HepG2 (cell line): ENCODE data around the gene NSF. TPM values are rescaled to one million over a fixed set of nuclear protein-coding genes. Genes with fewer than 3 reads are reported as not detected.

Source experiments
- BATF2 ChIP-seq: sonication (generic); formaldehyde crosslinking; IDR thresholded peaks from 2 replicates; pipeline ENCODE4 v1.8.0; 2022; ENCODE audit warnings: mild to moderate bottlenecking, missing genetic modification reagents, moderate library complexity
- FOSL2 ChIP-seq: sonication (generic); formaldehyde crosslinking; IDR thresholded peaks from 2 replicates; pipeline ENCODE4 v1.4.0; 2020; ENCODE audit warnings: missing genetic modification reagents
- HDAC6 ChIP-seq: fragments of 200-600 bp; sonication (generic); IDR thresholded peaks from 2 replicates; pipeline ENCODE4 v1.7.0; 2017; ENCODE audit warnings: mild to moderate bottlenecking, antibody characterized with exemption, low read length, low read depth
- HNRNPLL ChIP-seq: fragments of 200-400 bp; formaldehyde crosslinking; IDR thresholded peaks from 2 replicates; pipeline ENCODE4 v1.6.1; 2017; ENCODE audit warnings: mild to moderate bottlenecking, low read depth, low read length; ENCODE audit not compliant: poor library complexity, severe bottlenecking
- KDM6A ChIP-seq: IDR thresholded peaks from 2 replicates; pipeline ENCODE4 v1.6.1; 2016; ENCODE audit warnings: low read depth
- MAF1 ChIP-seq: sonication (generic); formaldehyde crosslinking; IDR thresholded peaks from 2 replicates; pipeline ENCODE4 v1.5.0; 2020; ENCODE audit warnings: missing genetic modification reagents, borderline replicate concordance
- MEF2D ChIP-seq: sonication (generic); formaldehyde crosslinking; IDR thresholded peaks from 2 replicates; pipeline ENCODE4 v1.5.1; 2020; ENCODE audit warnings: mild to moderate bottlenecking, missing genetic modification reagents
- MLXIP ChIP-seq: sonication (generic); formaldehyde crosslinking; IDR thresholded peaks from 2 replicates; pipeline ENCODE4 v1.9.0; 2021; ENCODE audit warnings: missing genetic modification reagents, borderline replicate concordance
- MTA1 ChIP-seq: sonication (generic); formaldehyde crosslinking; IDR thresholded peaks from 2 replicates; pipeline ENCODE4 v1.4.0; 2020; ENCODE audit warnings: missing genetic modification reagents, mild to moderate bottlenecking, borderline replicate concordance
- NFYB ChIP-seq: sonication (generic); formaldehyde crosslinking; IDR thresholded peaks from 2 replicates; pipeline ENCODE4 v1.4.0; 2020; ENCODE audit warnings: missing genetic modification reagents
- PHF21A ChIP-seq: sonication (generic); formaldehyde crosslinking; IDR thresholded peaks from 2 replicates; pipeline ENCODE4 v1.5.0; 2020; ENCODE audit warnings: mild to moderate bottlenecking, missing genetic modification reagents
- SOX13 ChIP-seq, 3 experiments: fragments of 450-650 bp in 1 of 3; sonication (generic) in 1 of 3; formaldehyde crosslinking in 1 of 3; IDR thresholded peaks in 2 of 3; conservative IDR thresholded peaks in 1 of 3; 2 replicates each; pipeline versions ENCODE4 v1.5.0 to v1.6.1; 2016 to 2020; ENCODE audit warnings: antibody characterized with exemption in 1 of 3, mild to moderate bottlenecking in 1 of 3, missing compliant biosample characterization in 1 of 3, missing genetic modification reagents in 1 of 3, moderate library complexity in 1 of 3
- TEAD3 ChIP-seq: optimal IDR thresholded peaks from 2 replicates; pipeline ENCODE3; 2016; ENCODE audit warnings: borderline replicate concordance
- ZBTB20 ChIP-seq: sonication (generic); formaldehyde crosslinking; IDR thresholded peaks from 2 replicates; pipeline ENCODE4 v1.8.1; 2023; ENCODE audit warnings: missing genetic modification reagents, low read depth, mild to moderate bottlenecking, borderline replicate concordance
- ZGPAT ChIP-seq: IDR thresholded peaks from 2 replicates; pipeline ENCODE4 v1.6.1; 2016; ENCODE audit warnings: mild to moderate bottlenecking
- ZKSCAN8 ChIP-seq: IDR thresholded peaks from 2 replicates; pipeline ENCODE4 v1.6.1; 2016; ENCODE audit warnings: borderline replicate concordance, missing genetic modification reagents, missing compliant biosample characterization
- ZNF3 ChIP-seq: IDR thresholded peaks from 2 replicates; pipeline ENCODE4 v1.7.0; 2017; ENCODE audit warnings: inconsistent platforms
- ZNF335 ChIP-seq: sonication (generic); formaldehyde crosslinking; IDR thresholded peaks from 2 replicates; pipeline ENCODE4 v1.4.0; 2020; ENCODE audit warnings: missing genetic modification reagents
- ZNF543 ChIP-seq: sonication (generic); formaldehyde crosslinking; IDR thresholded peaks from 2 replicates; pipeline ENCODE4 v1.4.0; 2020; ENCODE audit warnings: mild to moderate bottlenecking, missing genetic modification reagents
- ZSCAN5A ChIP-seq: sonication (generic); formaldehyde crosslinking; IDR thresholded peaks from 2 replicates; pipeline ENCODE4 v1.8.0; 2022; ENCODE audit warnings: mild to moderate bottlenecking, missing genetic modification reagents, borderline replicate concordance
- polyA plus RNA-seq, 8 experiments: library from polyadenylated mRNA; depleted of rRNA in 3 of 8; stranded (reverse) in 7 of 8; unstranded in 1 of 8; fragments of >200 nt; fragmentation: Illumina TruSeq in 4 of 8; extraction: Trizol in 4 of 8; gene quantifications; 2 replicates each; pipeline versions ENCODE4 v1.2.1 to v1.2.3, GENCODE V29; 2011 to 2016; ENCODE audit warnings: low read depth in 4 of 8, missing spikeins in 1 of 8, mixed read lengths in 1 of 8; ENCODE audit not compliant: insufficient read depth in 1 of 8
- total RNA-seq, 5 experiments: library from RNA; depleted of rRNA; stranded (reverse); fragments of >200 nt; fragmentation: Illumina TruSeq; extraction: Trizol; gene quantifications; 2 replicates each; pipeline ENCODE4 v1.2.3, GENCODE V29; 2016; ENCODE audit warnings: low read depth in 1 of 5

Gene NSF
- total and polyA plus RNA-seq, 2 of the 13 experiments (the other 11 are each of a cell fraction or from before 2014, with no cell fraction given): 21.9 to 37.8 TPM

- TF ChIP-seq BATF2: no peak
- TF ChIP-seq MTA1: no peak; the same call in 1 of the 2 replicates
- no peak for TF ChIP-seq NFYB (CRISPR knock-in tag)
- peak; percentile 83 for TF ChIP-seq ZNF335 (CRISPR knock-in tag)
- TF ChIP-seq ZGPAT (CRISPR knock-in tag): peak; percentile 50; the same call in 1 of the 2 replicates
- TF ChIP-seq TEAD3: peak; percentile 60
- peak; percentile 57; the same call in 1 of the 2 replicates for TF ChIP-seq MEF2D
- peak; percentile 22; the same call in 1 of the 2 replicates for TF ChIP-seq ZKSCAN8 (CRISPR knock-in tag)
- no peak for TF ChIP-seq ZSCAN5A (CRISPR knock-in tag)
- TF ChIP-seq SOX13 (IDR thresholded peaks at IDR 0.05): no peak
- TF ChIP-seq SOX13 (CRISPR knock-in tag; conservative IDR thresholded peaks at IDR 0.05 in 1 of 2, IDR thresholded peaks at IDR 0.05 in 1 of 2): peak in 1 of 2 experiments; percentile 51; a peak in 2 of 4 replicates
- peak; percentile 69; the same call in 1 of the 2 replicates for TF ChIP-seq PHF21A (CRISPR knock-in tag)
- peak; percentile 57 for TF ChIP-seq KDM6A (CRISPR knock-in tag)
- peak; percentile 3; the same call in 1 of the 2 replicates for TF ChIP-seq ZNF543 (CRISPR knock-in tag)
- no peak for TF ChIP-seq ZBTB20 (CRISPR knock-in tag)
- TF ChIP-seq MAF1 (CRISPR knock-in tag): no peak
- peak; percentile 77; the same call in 1 of the 2 replicates for TF ChIP-seq ZNF3 (CRISPR knock-in tag)
- no peak for TF ChIP-seq HNRNPLL
- peak; percentile 61; the same call in 1 of the 2 replicates for TF ChIP-seq MLXIP
- no peak for TF ChIP-seq HDAC6
- TF ChIP-seq FOSL2 (CRISPR knock-in tag): peak; percentile 83
Measured at GRCh38 chr17:46783031-46783593, 192.6 kb downstream of the NSF start (continued).
